Brain microvascular endothelial cell (primary cell): ENCODE results near the gene WRAP73.

ENCODE experiments used
- DNase-seq: peaks from one replicate; pipeline ENCODE4 v3.0.0-alpha.2; 2020
- H3K27ac ChIP-seq: fragments of 250-450 bp; sonication (Bioruptor Pico); 2 replicates; pipeline ENCODE4 v1.5.1; 2020; ENCODE audit warnings: mild to moderate bottlenecking, moderate library complexity
- H3K27me3 ChIP-seq: fragments of 250-450 bp; sonication (Bioruptor Pico); replicated peaks from 2 replicates; pipeline ENCODE4 v1.5.1; 2020; ENCODE audit warnings: mild to moderate bottlenecking
- H3K36me3 ChIP-seq: fragments of 250-450 bp; sonication (Bioruptor Pico); replicated peaks from 2 replicates; pipeline ENCODE4 v1.5.1; 2020; ENCODE audit warnings: mild to moderate bottlenecking
- H3K4me3 ChIP-seq: 2 replicates; pipeline ENCODE4 v1.5.1; 2011; ENCODE audit warnings: low read depth, mild to moderate bottlenecking, control low read depth, low read length, moderate library complexity
- in situ Hi-C: cut with HindIII; loops from 2 replicates; pipeline ENCODE4 v1.10.0; 2017; ENCODE audit warnings: low sequenced_read_pairs, low pct_ligation_motif_present
- TF ChIP-seq, protein P1 (sequence below): IDR thresholded peaks from 2 replicates; pipeline ENCODE4 v1.5.1; 2011; ENCODE audit warnings: low read depth, mild to moderate bottlenecking, moderate library complexity, low read length, control low read depth, inconsistent platforms; ENCODE audit errors: missing control alignments

Gene WRAP73

DNA sequence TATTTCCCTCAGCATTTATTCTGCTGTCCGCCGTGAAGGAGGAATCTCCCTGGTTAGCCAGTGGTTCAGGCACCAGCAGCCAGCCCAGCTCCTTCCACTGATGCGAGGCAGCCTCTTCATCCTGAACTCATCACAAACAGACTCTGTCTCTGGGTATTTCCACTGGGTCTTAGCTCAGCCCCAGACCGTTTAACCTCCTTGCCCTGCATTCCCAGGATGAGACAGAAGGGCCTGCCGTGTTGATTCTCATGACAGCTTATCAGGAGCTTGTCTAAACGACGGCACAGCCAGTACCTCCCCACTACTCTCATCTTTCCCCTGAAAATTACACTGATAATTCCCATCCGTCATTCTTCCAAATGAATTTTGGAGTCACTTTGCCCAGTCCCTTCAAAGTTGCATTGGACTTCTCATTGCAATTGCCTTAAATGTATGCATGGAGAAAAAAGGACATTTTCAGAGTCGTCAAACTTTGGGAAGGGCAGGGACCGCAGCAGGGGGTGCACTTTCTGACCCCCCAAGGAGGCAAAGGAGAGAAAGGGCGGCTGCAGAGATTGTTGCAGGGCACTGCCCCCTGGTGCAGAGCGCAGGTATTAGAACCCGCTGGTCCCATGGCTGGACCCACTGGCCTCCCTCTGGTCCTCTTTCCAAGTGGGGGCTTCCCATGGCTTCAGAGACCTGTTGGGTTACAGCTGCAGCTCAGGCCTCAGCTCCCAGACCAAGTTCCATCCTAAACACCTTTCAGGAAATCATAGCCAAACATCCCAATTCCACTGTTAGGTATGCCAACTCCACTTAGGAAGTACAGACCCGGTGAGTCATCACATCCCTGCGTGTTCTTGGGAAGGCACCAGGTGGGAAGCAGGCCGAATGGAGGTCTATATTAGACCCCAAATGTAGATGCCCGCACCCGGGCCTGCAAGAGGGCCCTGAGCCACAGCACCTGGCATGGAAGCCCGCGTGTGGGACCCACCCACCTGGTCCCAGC, 34.9 kb downstream of the WRAP73 start:
- in situ Hi-C loops, result no loop called here
- Histone ChIP-seq H3K27me3 (no peaks in the 10 kb centered on the region), H3K4me3 (no peak overlapping the region), H3K27ac (no peak overlapping the region), H3K36me3 (no peaks in the 10 kb centered on the region)
- no peak for DNase-seq
- TF ChIP-seq, protein P1, sequence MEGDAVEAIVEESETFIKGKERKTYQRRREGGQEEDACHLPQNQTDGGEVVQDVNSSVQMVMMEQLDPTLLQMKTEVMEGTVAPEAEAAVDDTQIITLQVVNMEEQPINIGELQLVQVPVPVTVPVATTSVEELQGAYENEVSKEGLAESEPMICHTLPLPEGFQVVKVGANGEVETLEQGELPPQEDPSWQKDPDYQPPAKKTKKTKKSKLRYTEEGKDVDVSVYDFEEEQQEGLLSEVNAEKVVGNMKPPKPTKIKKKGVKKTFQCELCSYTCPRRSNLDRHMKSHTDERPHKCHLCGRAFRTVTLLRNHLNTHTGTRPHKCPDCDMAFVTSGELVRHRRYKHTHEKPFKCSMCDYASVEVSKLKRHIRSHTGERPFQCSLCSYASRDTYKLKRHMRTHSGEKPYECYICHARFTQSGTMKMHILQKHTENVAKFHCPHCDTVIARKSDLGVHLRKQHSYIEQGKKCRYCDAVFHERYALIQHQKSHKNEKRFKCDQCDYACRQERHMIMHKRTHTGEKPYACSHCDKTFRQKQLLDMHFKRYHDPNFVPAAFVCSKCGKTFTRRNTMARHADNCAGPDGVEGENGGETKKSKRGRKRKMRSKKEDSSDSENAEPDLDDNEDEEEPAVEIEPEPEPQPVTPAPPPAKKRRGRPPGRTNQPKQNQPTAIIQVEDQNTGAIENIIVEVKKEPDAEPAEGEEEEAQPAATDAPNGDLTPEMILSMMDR, result peak; percentile 80

DNA sequence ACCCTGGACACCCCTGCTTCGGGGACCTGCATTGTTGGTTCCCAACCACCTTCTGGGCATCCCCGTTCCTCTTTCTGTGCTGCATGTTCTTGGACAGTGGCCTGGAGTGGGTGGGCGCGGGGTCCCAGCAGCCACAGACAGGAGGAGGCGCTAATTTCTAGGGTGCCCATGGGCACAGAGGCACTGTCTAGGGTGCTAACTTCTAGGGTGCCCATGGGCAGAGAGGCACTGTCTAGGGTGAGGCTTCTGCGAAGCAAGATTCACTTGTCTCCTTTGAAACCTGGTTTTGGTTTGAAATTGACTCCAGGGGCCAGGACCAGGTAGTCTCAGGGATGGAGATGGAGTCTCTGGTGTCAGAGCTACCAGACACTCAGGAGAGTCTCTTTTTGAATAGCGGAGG, 37.8 kb downstream of the WRAP73 start:
- Histone ChIP-seq H3K36me3 (no peaks in the 10 kb centered on the region), H3K27ac (no peak overlapping the region), H3K27me3 (no peaks in the 10 kb centered on the region), H3K4me3 (no peak overlapping the region)
- DNase-seq, result no peak
- TF ChIP-seq, protein P1, result no peak
- in situ Hi-C loops, result no loop called here

DNA sequence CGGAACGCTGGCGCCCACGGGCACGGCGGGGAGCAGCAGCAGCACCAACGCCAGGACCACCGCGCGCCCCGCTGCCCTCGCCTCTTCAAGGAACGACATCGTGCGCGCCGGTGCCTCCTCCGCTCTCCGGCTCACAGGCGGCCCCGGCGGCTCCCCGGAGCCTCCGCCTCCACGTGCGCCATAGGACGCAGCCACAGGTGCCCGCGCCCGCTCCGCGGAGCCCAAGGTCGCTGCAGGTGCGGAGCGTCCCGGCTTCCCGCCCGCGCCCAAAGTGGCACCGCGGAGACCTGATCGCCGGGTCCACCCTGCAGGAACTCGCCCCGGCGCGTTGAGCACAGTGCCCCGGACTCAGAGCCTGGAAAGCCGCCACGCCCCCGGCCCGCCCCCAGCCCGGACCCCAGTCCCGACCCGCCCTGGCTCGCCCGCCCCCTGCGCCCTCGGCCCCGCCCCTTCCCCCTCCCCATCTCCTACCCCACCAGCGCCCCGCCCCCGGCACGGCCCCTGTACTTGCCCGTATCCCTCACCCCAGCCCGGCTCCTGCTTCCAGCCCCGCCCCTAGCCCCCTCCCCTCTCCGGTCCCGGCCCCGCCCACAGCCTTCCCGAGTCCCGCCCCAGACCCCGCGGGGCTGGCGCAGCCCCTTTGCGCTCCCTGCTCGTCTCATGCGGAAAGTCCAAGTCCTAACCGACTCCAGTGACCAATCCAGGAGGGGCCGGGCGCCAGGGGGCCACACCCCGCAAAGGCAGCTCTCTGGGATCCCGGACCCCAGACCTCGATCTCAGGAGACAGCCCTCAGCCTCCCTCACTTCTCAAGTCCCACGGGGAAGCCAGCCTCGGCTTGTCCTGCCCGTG, 38.5 kb downstream of the WRAP73 start, which contains the start of gene MEGF6:
TSS of gene MEGF6 (minus strand) at position 339 of the 850 bp plus-strand sequence. CDS start at position 99, 240 bp downstream.
- TF ChIP-seq, protein P1, result no peak
- Histone ChIP-seq H3K36me3 (no peaks in the 10 kb centered on the region), H3K4me3 (peak within 1 kb of the TSS; percentile 27), H3K27me3 (no peaks in the 10 kb centered on the region), H3K27ac (no peak within 1 kb of the TSS)
- DNase-seq, result peak; percentile 55
- in situ Hi-C loops, result no loop called here

DNA sequence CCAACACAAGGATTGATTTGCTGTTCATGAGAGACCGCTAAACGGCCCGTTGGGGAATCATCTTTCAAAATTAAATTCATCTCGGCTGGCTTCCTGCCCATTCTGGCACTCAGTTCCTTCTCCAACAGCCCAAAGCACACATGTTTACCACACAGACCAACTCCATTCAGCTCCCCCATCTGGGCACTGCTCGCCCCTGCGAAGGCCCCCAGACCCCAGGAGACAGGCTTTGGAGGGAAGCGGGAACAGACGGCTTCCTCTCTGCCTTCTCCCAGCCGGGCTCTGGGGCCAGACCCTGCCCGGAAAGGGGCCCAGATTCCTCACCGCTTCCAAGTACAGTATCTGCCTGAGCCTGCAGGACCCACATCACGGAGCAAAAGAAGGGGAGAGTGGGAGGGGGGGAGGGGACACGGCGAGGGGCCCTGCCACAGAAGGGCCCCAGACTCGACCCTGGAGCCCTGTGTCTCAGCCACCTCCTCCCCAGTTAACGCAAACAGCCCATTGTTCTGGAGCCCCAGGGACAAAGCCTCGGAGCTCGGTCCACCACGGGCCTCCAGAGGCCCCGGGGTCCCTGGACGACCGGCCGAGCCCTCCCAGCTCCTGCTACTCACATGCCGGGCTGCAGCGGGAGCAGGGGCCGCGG, 39.3 kb downstream of the WRAP73 start:
- H3K4me3 ChIP-seq, result no peak overlapping the region
- DNase-seq, result no peak
- TF ChIP-seq, protein P1, result no peak
- in situ Hi-C loops, result no loop called here
- H3K27me3 ChIP-seq, result no peaks in the 10 kb centered on the region
- no peaks in the 10 kb centered on the region for H3K36me3 ChIP-seq
- no peak overlapping the region for H3K27ac ChIP-seq

DNA sequence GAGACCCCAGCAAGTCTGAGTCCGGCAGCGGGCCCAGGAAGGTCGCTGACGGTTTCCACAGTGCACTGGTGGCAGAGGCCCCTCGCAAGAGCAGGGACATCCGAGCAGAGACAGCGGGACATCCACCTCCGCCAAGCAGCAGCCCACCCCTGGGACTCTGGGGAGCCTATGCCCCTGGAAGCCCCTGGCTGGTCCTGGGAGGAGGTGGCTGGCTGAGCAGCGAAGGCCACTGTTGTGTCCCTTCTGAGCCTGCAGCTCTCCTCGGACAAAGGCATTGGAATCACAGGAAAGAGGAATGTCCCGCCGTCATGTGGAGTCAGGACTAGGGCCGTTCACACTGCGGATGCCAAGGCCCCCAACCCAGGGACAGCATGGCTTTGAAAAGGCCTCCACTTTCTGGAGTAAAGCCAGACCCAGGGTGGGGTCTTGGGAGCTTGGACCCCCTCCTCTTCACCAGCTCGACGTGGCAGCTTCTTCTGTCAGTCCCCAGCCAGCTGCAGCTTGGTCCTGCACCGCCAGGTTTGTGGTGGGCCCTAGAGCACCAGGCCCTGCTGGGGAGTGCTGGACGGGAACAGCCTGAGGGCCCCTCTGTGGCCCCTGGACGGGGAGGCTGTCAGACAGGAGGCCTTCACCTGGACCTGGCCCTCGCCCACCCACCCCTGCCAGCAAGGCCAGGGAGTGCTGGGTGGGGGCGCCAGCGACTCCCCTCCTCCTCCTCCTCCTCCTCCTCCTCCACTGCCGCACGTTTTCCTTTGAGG, 40.0 kb downstream of the WRAP73 start:
- Histone ChIP-seq H3K4me3 (no peak overlapping the region), H3K27me3 (no peaks in the 10 kb centered on the region)

More for the DNA sequence above, 40.0 kb downstream of the WRAP73 start:
- Histone ChIP-seq H3K36me3 (no peaks in the 10 kb centered on the region), H3K27ac (no peak overlapping the region)
- TF ChIP-seq, protein P1, result no peak
- no peak for DNase-seq
- in situ Hi-C loops, result no loop called here
